Sigmoid colon (tissue), 7 donors: ENCODE data around the gene SRPX. TPM values are rescaled to one million over a fixed set of nuclear protein-coding genes. Genes with fewer than 3 reads are reported as not detected.

Experiments used
- DNase-seq: peaks from one replicate; pipeline ENCODE4 v3.0.0-alpha.2; 2019
- H3K27ac ChIP-seq, 4 donors: fragments of 200-600 bp; sonication (generic); one replicate each; pipeline ENCODE4 v1.5.1; 2016 to 2019; ENCODE audit warnings: mild to moderate bottlenecking in 1 of 4
- H3K27me3 ChIP-seq, 3 donors: fragments of 200-600 bp; sonication (generic); one replicate each; pipeline ENCODE4 v1.5.1; 2019; ENCODE audit warnings: mild to moderate bottlenecking in 1 of 3
- H3K36me3 ChIP-seq, 4 donors: fragments of 200-600 bp; sonication (generic); one replicate each; pipeline ENCODE4 v1.5.1; 2016 to 2019
- H3K4me1 ChIP-seq, 4 donors: fragments of 200-600 bp; sonication (generic); one replicate each; pipeline ENCODE4 v1.5.1; 2017 to 2019
- H3K4me3 ChIP-seq, 4 donors: fragments of 200-600 bp; sonication (generic); one replicate each; pipeline ENCODE4 v1.5.1; 2017 to 2019; ENCODE audit warnings: mild to moderate bottlenecking in 2 of 4, moderate library complexity in 1 of 4
- H3K9me3 ChIP-seq, 4 donors: fragments of 200-600 bp in 3 of 4; sonication (generic) in 3 of 4; one replicate each; pipeline versions ENCODE4 v1.5.1 to v1.6.1; 2013 to 2019
- EP300 ChIP-seq, 4 donors: sonication (generic); formaldehyde crosslinking; IDR thresholded peaks; one replicate each; pipeline ENCODE4 v1.6.1; 2017; ENCODE audit warnings: antibody characterized with exemption in 4 of 4
- POLR2A ChIP-seq, 2 donors: fragments of 450-650 bp; IDR thresholded peaks; one replicate each; pipeline ENCODE4 v1.6.1; 2016; ENCODE audit warnings: antibody characterized with exemption in 2 of 2, mild to moderate bottlenecking in 2 of 2, moderate library complexity in 2 of 2
- POLR2AphosphoS5 ChIP-seq, 4 donors: sonication (generic); formaldehyde crosslinking; IDR thresholded peaks; one replicate each; pipeline ENCODE4 v1.6.1; 2017; ENCODE audit warnings: antibody characterized with exemption in 4 of 4
- WGBS, 2 donors: extraction: QIAGEN DNeasy Blood & Tissue Kit; methylation state at CpG; one replicate each; pipeline ENCODE4 v1.1.7; 2013; 5-methylcytosine and 5-hydroxymethylcytosine counted together
- intact Hi-C: fragments of 100-400 bp; cut with DNase I; formaldehyde crosslinking; loops from one replicate; pipeline ENCODE4 v1.15.1; 2023
- polyA plus RNA-seq, 3 donors: library from polyadenylated mRNA; stranded (reverse); fragments of 200-250 nt; gene quantifications; one replicate each; pipeline ENCODE4 v1.2.3, GENCODE V29; 2013
- total RNA-seq, 4 donors: library from RNA; depleted of rRNA; stranded (reverse); fragments of >200 nt; gene quantifications; one replicate each; pipeline ENCODE4 v1.1.0, GENCODE V29; 2016
- TF ChIP-seq, protein P1 (sequence below), 4 experiments: fragments of 450-650 bp in 3 of 4; fragments of 200-600 bp in 1 of 4; IDR thresholded peaks; one replicate each; pipeline ENCODE4 v1.5.1; 2016 to 2019; ENCODE audit warnings: antibody characterized with exemption in 4 of 4, mild to moderate bottlenecking in 3 of 4, moderate library complexity in 2 of 4
- donor health status: healthy with polysubstance abuse.
- donor health status: Bipolar disorder and iron deficiency.
- donor health status: healthy.

The SRPX gene
- total and polyA plus RNA-seq, 7 donors: 12.0 to 169 (median 134) TPM

DNA sequence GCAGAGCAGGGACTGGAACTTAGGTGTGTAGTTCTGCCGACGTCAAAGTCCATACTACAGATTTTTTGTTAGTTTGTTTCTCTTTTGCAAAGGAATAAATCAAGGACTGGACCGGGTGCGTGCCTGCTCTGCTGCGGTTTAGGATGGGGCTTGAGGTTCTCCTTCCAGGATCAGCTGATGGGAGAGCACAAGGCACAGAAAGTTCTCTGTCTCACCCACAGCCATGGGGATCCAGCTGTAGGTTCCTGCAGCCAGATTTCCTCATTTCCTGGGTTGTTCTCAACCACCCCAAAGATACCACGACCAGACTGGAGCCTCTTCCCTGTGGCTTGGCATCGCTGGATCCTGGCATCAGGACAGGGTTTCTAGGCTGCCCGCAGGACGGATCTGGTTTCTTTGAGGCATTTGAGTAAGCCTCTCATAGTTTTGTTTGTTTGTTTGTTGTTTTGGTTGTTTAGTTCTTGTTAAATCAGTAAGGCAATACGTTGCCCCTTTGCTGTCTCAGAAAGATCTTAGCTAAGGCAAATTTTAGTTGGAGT lies 789 bp upstream of the SRPX start:
- Histone ChIP-seq H3K27me3 (no peaks in the 10 kb centered on the region), H3K27ac (peak overlapping the region in 3 of 4 donors; percentile 74 to 83 (median 76)), H3K9me3 (no peaks in the 10 kb centered on the region), H3K4me1 (peaks cover 0 to 18% (median 4%) of the 10 kb centered on the region in 4 donors), H3K4me3 (peak overlapping the region; percentile 40 to 68 (median 60)), H3K36me3 (no peaks in the 10 kb centered on the region)
- no peak for DNase-seq
- intact Hi-C loops: loop anchor here (10.0 kb wide), 1 partner anchor 63 kb away; no protein-coding TSS in a partner anchor
- 56 to 62% methylated on average over 10 of the region's 10 CpGs for WGBS, 2 donors
- no peak for TF ChIP-seq EP300 (IDR thresholded peaks at IDR 0.05)

GRCh38 chrX:38220024-38220414 lies 652 bp downstream of the SRPX start:
- peak overlapping the region; percentile 40 to 68 (median 60) for H3K4me3 ChIP-seq
- peak overlapping the region; percentile 39 to 83 (median 75) for H3K27ac ChIP-seq
- 0% methylated on average over 14 of the region's 14 CpGs for WGBS, 2 donors
- intact Hi-C loops: loop anchor here (10.0 kb wide), 1 partner anchor 65 kb away; no protein-coding TSS in a partner anchor
- TF ChIP-seq EP300 (IDR thresholded peaks at IDR 0.05) (no peak), POLR2AphosphoS5 (IDR thresholded peaks at IDR 0.05) (no peak), POLR2A (IDR thresholded peaks at IDR 0.05) (no peak)
- TF ChIP-seq, protein P1, sequence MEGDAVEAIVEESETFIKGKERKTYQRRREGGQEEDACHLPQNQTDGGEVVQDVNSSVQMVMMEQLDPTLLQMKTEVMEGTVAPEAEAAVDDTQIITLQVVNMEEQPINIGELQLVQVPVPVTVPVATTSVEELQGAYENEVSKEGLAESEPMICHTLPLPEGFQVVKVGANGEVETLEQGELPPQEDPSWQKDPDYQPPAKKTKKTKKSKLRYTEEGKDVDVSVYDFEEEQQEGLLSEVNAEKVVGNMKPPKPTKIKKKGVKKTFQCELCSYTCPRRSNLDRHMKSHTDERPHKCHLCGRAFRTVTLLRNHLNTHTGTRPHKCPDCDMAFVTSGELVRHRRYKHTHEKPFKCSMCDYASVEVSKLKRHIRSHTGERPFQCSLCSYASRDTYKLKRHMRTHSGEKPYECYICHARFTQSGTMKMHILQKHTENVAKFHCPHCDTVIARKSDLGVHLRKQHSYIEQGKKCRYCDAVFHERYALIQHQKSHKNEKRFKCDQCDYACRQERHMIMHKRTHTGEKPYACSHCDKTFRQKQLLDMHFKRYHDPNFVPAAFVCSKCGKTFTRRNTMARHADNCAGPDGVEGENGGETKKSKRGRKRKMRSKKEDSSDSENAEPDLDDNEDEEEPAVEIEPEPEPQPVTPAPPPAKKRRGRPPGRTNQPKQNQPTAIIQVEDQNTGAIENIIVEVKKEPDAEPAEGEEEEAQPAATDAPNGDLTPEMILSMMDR (IDR thresholded peaks at IDR 0.05): peak in 1 of 4 experiments; percentile 31
- H3K4me1 ChIP-seq: peaks cover 0 to 20% (median 3%) of the 10 kb centered on the region in 4 donors
- H3K9me3 ChIP-seq: no peaks in the 10 kb centered on the region
- peak; percentile 72 for DNase-seq
- no peaks in the 10 kb centered on the region for H3K36me3 ChIP-seq
- H3K27me3 ChIP-seq: no peaks in the 10 kb centered on the region

DNA sequence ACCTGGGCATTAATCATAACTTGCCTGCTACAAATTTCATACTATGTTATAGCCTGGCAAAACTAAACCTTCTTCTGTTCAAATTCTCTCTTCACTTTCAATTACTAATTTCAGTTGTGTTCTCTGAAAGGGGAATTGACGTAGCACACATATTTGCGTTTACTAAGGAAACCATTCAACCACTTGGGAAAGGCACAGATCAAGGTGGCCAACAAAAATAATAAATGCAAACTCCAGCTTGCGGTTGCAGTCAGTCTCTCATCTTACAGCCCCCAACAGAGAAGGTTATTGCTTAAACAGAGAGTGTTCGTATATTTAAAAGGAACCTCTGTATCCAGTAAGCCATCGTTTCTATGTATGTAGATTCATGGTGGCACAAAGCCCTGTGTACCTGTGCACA lies 4.0 kb downstream of the SRPX start:
- TF ChIP-seq, protein P1 (IDR thresholded peaks at IDR 0.05): no peak
- no peak for TF ChIP-seq POLR2A (IDR thresholded peaks at IDR 0.05)
- TF ChIP-seq POLR2AphosphoS5 (IDR thresholded peaks at IDR 0.05): no peak
- no peak for TF ChIP-seq EP300 (IDR thresholded peaks at IDR 0.05)
- no peaks in the 10 kb centered on the region for H3K36me3 ChIP-seq
- H3K4me1 ChIP-seq: peaks cover 0 to 25% (median 0%) of the 10 kb centered on the region in 4 donors
- no peaks in the 10 kb centered on the region for H3K27me3 ChIP-seq
- no peaks in the 10 kb centered on the region for H3K9me3 ChIP-seq
- no peak overlapping the region for H3K27ac ChIP-seq
- H3K4me3 ChIP-seq: no peak overlapping the region
- intact Hi-C loops: loop anchor here (10.0 kb wide), 1 partner anchor 108 kb away; the partner anchor contains the start of gene RPGR
- DNase-seq: no peak
- 74 to 75% methylated on average over 5 of the region's 5 CpGs for WGBS, 2 donors

DNA sequence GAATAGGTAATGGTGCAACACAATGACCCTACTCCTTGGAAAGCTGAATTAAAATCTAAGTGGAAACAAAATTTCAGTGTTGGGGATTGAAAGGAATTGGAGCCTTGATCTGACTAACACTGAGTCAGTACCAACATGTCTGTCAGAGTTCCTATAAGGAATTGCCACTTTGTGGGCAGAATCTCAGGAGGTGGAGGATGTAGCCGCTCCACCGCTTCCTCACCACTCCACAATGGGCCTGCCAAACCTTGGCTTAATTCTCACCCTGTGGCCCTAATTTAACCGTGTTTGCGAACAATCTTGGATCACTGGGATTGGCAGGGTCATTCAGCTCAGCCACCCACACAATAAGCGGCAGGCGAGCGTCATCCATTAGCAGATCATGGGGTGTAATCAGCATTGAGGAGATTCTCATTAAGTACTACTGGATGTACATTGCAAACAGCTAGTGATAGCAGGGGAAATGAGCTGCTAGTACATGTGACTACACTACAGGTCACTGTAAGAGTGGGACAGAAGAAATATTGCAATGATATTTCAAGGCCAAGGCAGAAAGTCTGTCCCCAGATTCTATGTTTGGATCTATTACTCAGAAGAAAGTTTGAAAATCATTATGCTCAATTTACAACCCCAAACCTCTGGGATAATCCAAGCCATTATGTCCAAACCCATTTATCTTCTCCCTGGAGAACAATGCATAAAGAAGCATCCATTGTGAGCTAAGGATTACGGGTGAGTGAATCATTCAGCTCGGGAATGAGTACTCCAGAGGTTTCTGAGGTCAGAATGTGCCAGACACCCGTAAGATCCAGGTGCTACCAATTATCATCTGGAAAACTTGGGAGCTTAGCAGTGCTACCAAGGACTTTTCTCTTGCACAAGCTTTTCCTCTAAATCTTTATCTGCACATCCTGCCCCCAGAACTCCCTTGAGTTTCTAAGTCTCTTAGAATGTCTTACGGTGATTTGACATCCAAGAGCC lies 5.8 kb downstream of the SRPX start:
- intact Hi-C loops: loop anchor here (10.0 kb wide), 1 partner anchor 110 kb away; the partner anchor contains the start of gene RPGR
- DNase-seq: no peak
- Histone ChIP-seq H3K4me1 (peaks cover 0 to 25% (median 0%) of the 10 kb centered on the region in 4 donors), H3K9me3 (no peaks in the 10 kb centered on the region), H3K4me3 (no peak overlapping the region), H3K27me3 (no peaks in the 10 kb centered on the region), H3K27ac (no peak overlapping the region), H3K36me3 (no peaks in the 10 kb centered on the region)
- 79 to 84% methylated on average over 11 of the region's 11 CpGs for WGBS, 2 donors
- peak in 1 of 4 donors; percentile 9 for TF ChIP-seq POLR2AphosphoS5 (IDR thresholded peaks at IDR 0.05)
- no peak for TF ChIP-seq POLR2A (IDR thresholded peaks at IDR 0.05)

GRCh38 chrX:38214044-38214443 lies 6.6 kb downstream of the SRPX start:
- WGBS, 2 donors: 93 to 100% methylated on average over 1 of the region's 1 CpG
- Histone ChIP-seq H3K36me3 (no peaks in the 10 kb centered on the region), H3K4me3 (no peak overlapping the region), H3K27ac (no peak overlapping the region), H3K27me3 (no peaks in the 10 kb centered on the region), H3K9me3 (no peaks in the 10 kb centered on the region), H3K4me1 (peaks cover 0 to 22% (median 0%) of the 10 kb centered on the region in 4 donors)
- no peak for DNase-seq
- no peak for TF ChIP-seq POLR2A (IDR thresholded peaks at IDR 0.05)
- TF ChIP-seq POLR2AphosphoS5 (IDR thresholded peaks at IDR 0.05): no peak
- TF ChIP-seq, protein P1 (IDR thresholded peaks at IDR 0.05): no peak
- no peak for TF ChIP-seq EP300 (IDR thresholded peaks at IDR 0.05)
- intact Hi-C loops: loop anchor here (10.0 kb wide), 1 partner anchor 111 kb away; the partner anchor contains the start of gene RPGR
